ENCODE measurements around the gene CYP2W1.
"Not testable (repeated sequence)": the region's sequence is repeated elsewhere in the genome, so short reads cannot be mapped to it uniquely, and the experiment has no call there.

CYP2W1 gene

GRCh38 chr7:1032536-1033181 lies 49.7 kb downstream of the CYP2W1 start:
- no peak overlapping the region for H3K4me3 ChIP-seq (replicated peaks; ENCODE audit: insufficient read depth, low read length)
- no peaks in the 10 kb centered on the region for H3K27me3 ChIP-seq (ENCODE audit: insufficient read depth, poor library complexity, severe bottlenecking)
- DNase-seq (ENCODE audit: low read depth in 1 of 2, low spot score in 1 of 2) = no peak
- TF ChIP-seq GABPA (IDR thresholded peaks at IDR 0.05; ENCODE audit: low read depth) (no peak), REST (IDR thresholded peaks at IDR 0.05; ENCODE audit: insufficient replicate concordance, low read depth) (no peak), POLR2AphosphoS5 (IDR thresholded peaks at IDR 0.05; ENCODE audit: low read depth) (no peak), CTCF (IDR thresholded peaks at IDR 0.05; ENCODE audit: insufficient read depth, low read length) (no peak), SPI1 (IDR thresholded peaks at IDR 0.05; ENCODE audit: borderline replicate concordance, low read depth) (no peak)
- H3K27ac ChIP-seq (replicated peaks) = no peak overlapping the region

- H3K4me3 ChIP-seq (replicated peaks; ENCODE audit: insufficient read depth, low read length) = no peak overlapping the region
- no peak for DNase-seq (ENCODE audit: low read depth in 1 of 2, low spot score in 1 of 2)
- no peaks in the 10 kb centered on the region for H3K27me3 ChIP-seq (ENCODE audit: insufficient read depth, poor library complexity, severe bottlenecking)
- no peak overlapping the region for H3K27ac ChIP-seq (replicated peaks)
- TF ChIP-seq CTCF (IDR thresholded peaks at IDR 0.05; ENCODE audit: insufficient read depth, low read length) = no peak
- no peak for TF ChIP-seq REST (IDR thresholded peaks at IDR 0.05; ENCODE audit: insufficient replicate concordance, low read depth)
- no peak for TF ChIP-seq SPI1 (IDR thresholded peaks at IDR 0.05; ENCODE audit: borderline replicate concordance, low read depth)
- no peak for TF ChIP-seq GABPA (IDR thresholded peaks at IDR 0.05; ENCODE audit: low read depth)
- TF ChIP-seq POLR2AphosphoS5 (IDR thresholded peaks at IDR 0.05; ENCODE audit: low read depth) = no peak
Observed at GRCh38 chr7:1033546-1034145, 50.7 kb downstream of the CYP2W1 start.

GRCh38 chr7:1034769-1035168 lies 51.8 kb downstream of the CYP2W1 start:
- H3K4me3 ChIP-seq (replicated peaks; ENCODE audit: insufficient read depth, low read length); DNase-seq (ENCODE audit: low read depth in 1 of 2, low spot score in 1 of 2); H3K27me3 ChIP-seq (ENCODE audit: insufficient read depth, poor library complexity, severe bottlenecking): not testable (repeated sequence)

GRCh38 chr7:1036164-1036928 lies 53.4 kb downstream of the CYP2W1 start:
- not testable (repeated sequence) for H3K27me3 ChIP-seq (ENCODE audit: insufficient read depth, poor library complexity, severe bottlenecking); H3K4me3 ChIP-seq (replicated peaks; ENCODE audit: insufficient read depth, low read length); DNase-seq (ENCODE audit: low read depth in 1 of 2, low spot score in 1 of 2); H3K27ac ChIP-seq (replicated peaks)

More at GRCh38 chr7:1034769-1035168, 51.8 kb downstream of the CYP2W1 start:
- not testable (repeated sequence) for H3K27ac ChIP-seq (replicated peaks)

Small RNAs within 50 kb of the gene (microRNA-seq; reads per million reads assigned to microRNA genes)
- 1,710 reads per million, percentile 90 among the genes with 10 or more reads in this experiment for gene MIR339
